ENCODE data around the gene CEP192. TPM values are rescaled to one million over a fixed set of nuclear protein-coding genes. Genes with fewer than 3 reads are reported as not detected.

The CEP192 gene
- total RNA-seq, 2 donors from 2014 or later = 20.1 to 27.2 TPM

GRCh38 chr18:13043066-13043465, 51.9 kb downstream of the CEP192 start:
- ATAC-seq (ENCODE audit: insufficient number of reproducible peaks, low FRiP score, low read depth) (no peak), DNase-seq (ENCODE audit: low spot score) (no peak)
- Histone ChIP-seq H3K9me3 (no peaks in the 10 kb centered on the region), H3K4me1 (ENCODE audit: control insufficient read depth in 1 of 2, low read depth in 2 of 2) (no peaks in the 10 kb centered on the region), H3K27me3 (replicated peaks; ENCODE audit: insufficient read depth) (no peaks in the 10 kb centered on the region), H3K27ac (no peak overlapping the region), H3K4me3 (no peak overlapping the region), H3K36me3 (no peaks in the 10 kb centered on the region)
- no peak for TF ChIP-seq CTCF (IDR thresholded peaks at IDR 0.05)

DNA sequence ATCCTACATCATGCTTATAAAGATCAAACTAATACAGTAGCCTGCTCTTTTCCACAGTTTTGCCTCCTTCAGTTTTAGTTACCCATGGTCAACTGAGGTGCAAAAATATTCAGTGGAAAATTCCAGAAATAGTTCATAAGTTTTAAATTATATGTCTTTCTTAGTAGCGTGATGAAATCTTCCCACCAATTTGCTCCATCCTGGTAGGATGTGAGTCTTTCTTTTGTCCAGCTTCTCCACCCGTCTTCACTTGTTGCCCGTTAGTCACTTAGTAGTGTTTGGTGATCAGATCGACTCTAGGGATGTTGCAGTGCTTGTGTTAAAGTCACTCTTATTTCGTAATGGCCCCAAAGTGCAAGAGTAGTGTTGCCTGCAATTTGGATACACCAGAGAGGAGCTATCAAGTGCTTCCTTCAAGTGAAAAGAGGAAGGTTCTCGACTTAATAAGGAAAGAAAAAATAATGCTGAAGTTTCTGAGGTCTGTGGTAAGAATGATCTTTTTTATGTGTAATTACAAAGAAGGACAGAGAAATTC, 57.0 kb downstream of the CEP192 start:
- DNase-seq (ENCODE audit: low spot score) (no peak), ATAC-seq (ENCODE audit: insufficient number of reproducible peaks, low FRiP score, low read depth) (no peak)
- H3K27ac ChIP-seq = no peak overlapping the region
- H3K4me1 ChIP-seq (ENCODE audit: control insufficient read depth in 1 of 2, low read depth in 2 of 2) = no peaks in the 10 kb centered on the region
- no peak for TF ChIP-seq CTCF (IDR thresholded peaks at IDR 0.05)
- H3K27me3 ChIP-seq (replicated peaks; ENCODE audit: insufficient read depth) = no peaks in the 10 kb centered on the region
- H3K4me3 ChIP-seq = no peak overlapping the region
- no peaks in the 10 kb centered on the region for H3K9me3 ChIP-seq
- peaks cover 9% of the 10 kb centered on the region for H3K36me3 ChIP-seq

DNA sequence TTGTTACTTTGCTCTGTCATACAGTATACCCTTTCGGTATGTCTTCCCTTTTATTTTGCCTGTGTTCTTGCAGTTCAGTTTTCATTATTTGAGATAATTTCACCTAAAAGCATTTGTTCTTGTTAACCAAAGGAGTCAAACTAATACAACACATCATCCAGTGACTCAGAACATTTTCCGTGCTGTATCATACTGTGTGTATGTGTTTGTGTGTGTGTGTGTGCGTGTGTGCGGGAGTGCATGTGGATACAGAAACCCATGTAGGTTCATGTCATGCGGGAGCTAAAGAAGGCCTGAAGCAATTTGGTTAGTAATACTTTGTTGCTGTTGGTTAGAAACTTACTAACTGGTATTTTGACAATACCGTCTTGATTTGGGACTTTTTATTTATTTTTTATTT, 60.0 kb downstream of the CEP192 start:
- no peak overlapping the region for H3K27ac ChIP-seq
- no peak for TF ChIP-seq CTCF (IDR thresholded peaks at IDR 0.05)
- no peak for ATAC-seq (ENCODE audit: insufficient number of reproducible peaks, low FRiP score, low read depth)
- H3K9me3 ChIP-seq = no peaks in the 10 kb centered on the region
- DNase-seq (ENCODE audit: low spot score) = no peak
- H3K4me3 ChIP-seq = no peak overlapping the region
- no peaks in the 10 kb centered on the region for H3K27me3 ChIP-seq (replicated peaks; ENCODE audit: insufficient read depth)
- H3K4me1 ChIP-seq (ENCODE audit: control insufficient read depth in 1 of 2, low read depth in 2 of 2) = no peaks in the 10 kb centered on the region
- peaks cover 21% of the 10 kb centered on the region for H3K36me3 ChIP-seq

DNA sequence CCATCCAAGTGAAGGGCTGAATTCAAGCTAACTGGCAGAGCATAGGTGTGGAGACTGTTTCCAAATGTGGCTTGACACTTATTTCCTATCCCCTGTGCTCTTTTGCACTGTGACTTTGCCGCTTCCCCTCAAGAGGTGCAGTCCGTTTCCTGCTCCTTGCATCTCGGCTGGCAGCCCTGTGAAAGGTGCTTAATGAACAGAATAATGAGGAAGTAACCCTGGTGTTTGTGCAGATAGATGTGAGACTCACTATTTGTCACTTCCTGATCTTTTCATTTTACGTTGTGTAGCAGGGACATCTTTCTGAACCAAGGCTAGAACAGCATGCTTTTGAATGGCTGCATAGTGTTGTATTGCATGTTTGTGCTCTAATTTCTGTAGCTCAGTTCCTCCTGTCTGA, 60.8 kb downstream of the CEP192 start:
- Histone ChIP-seq H3K27me3 (replicated peaks; ENCODE audit: insufficient read depth) (no peaks in the 10 kb centered on the region), H3K36me3 (peaks cover 29% of the 10 kb centered on the region), H3K4me3 (no peak overlapping the region), H3K27ac (no peak overlapping the region), H3K4me1 (ENCODE audit: control insufficient read depth in 1 of 2, low read depth in 2 of 2) (no peaks in the 10 kb centered on the region), H3K9me3 (no peaks in the 10 kb centered on the region)
- no peak for ATAC-seq (ENCODE audit: insufficient number of reproducible peaks, low FRiP score, low read depth)
- TF ChIP-seq CTCF (IDR thresholded peaks at IDR 0.05) = no peak
- no peak for DNase-seq (ENCODE audit: low spot score)

DNA sequence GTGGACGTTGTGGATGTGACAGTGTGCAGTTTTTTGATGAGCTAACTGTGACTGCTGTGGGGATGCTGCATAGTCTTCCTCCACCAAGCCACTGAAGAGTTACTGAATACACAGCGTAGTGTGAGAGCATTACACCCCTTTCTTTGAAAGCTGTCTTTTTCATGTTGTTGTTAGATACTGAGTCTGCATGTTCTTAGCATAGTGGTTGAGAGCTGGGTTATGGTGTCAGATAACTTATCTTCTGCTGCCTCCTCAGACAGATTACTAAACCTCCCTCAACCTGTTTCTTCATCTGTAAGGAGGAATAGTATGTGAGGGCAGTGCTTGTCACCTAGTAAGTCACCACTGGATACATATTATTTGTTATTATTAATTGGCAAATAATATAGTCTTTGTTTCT, 63.2 kb downstream of the CEP192 start:
- no peak for DNase-seq (ENCODE audit: low spot score)
- Histone ChIP-seq H3K36me3 (peaks cover 26% of the 10 kb centered on the region), H3K4me3 (no peak overlapping the region), H3K27ac (no peak overlapping the region), H3K27me3 (replicated peaks; ENCODE audit: insufficient read depth) (no peaks in the 10 kb centered on the region), H3K4me1 (ENCODE audit: control insufficient read depth in 1 of 2, low read depth in 2 of 2) (no peaks in the 10 kb centered on the region), H3K9me3 (no peaks in the 10 kb centered on the region)
- TF ChIP-seq CTCF (IDR thresholded peaks at IDR 0.05) = no peak
- ATAC-seq (ENCODE audit: insufficient number of reproducible peaks, low FRiP score, low read depth) = no peak
